GM13977 (cell line): Measurements from ENCODE around the gene PPP1R36.

Source experiments
- DNase-seq: peaks from one replicate; pipeline ENCODE4 v3.0.0; 2012; ENCODE audit warnings: low spot score
- in situ Hi-C: fragments of 300-500 bp; cut with MboI; formaldehyde crosslinking; loops from one replicate; pipeline ENCODE4 v1.12.0; 2022; ENCODE audit warnings: low sequenced_read_pairs, low pct_unique_long_range_greater_than_20kb, mixed read lengths, inconsistent platforms; ENCODE audit not compliant: unreplicated experiment
- TF ChIP-seq, protein P1 (sequence below): IDR thresholded peaks from 2 replicates; pipeline ENCODE4 v1.5.1; 2012; ENCODE audit warnings: mild to moderate bottlenecking, control low read depth; ENCODE audit not compliant: insufficient read depth; ENCODE audit errors: extremely low read depth, missing control alignments

Gene PPP1R36

DNA sequence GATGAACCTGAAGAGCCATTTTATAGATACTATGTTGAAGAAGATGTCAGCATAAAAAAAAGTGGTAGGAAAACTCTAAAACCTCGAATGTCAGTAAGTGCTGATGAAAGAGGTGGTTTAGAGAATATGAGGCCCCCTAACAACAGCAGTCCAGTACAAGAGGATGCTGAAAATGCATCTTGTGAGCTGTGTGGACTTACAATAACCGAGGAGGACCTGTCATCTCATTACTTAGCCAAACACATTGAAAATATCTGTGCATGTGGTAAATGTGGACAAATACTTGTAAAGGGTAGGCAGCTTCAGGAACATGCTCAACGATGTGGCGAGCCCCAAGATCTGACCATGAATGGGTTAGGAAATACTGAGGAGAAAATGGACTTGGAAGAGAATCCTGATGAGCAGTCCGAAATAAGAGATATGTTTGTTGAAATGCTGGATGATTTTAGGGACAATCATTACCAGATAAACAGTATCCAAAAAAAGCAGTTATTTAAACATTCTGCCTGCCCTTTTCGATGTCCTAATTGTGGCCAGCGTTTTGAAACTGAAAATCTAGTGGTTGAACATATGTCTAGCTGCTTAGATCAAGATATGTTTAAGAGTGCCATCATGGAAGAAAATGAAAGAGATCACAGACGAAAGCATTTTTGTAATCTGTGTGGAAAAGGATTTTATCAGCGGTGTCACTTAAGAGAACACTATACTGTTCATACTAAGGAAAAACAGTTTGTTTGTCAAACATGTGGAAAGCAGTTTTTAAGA is 27.0 kb upstream of the PPP1R36 start:
- TF ChIP-seq, protein P1, sequence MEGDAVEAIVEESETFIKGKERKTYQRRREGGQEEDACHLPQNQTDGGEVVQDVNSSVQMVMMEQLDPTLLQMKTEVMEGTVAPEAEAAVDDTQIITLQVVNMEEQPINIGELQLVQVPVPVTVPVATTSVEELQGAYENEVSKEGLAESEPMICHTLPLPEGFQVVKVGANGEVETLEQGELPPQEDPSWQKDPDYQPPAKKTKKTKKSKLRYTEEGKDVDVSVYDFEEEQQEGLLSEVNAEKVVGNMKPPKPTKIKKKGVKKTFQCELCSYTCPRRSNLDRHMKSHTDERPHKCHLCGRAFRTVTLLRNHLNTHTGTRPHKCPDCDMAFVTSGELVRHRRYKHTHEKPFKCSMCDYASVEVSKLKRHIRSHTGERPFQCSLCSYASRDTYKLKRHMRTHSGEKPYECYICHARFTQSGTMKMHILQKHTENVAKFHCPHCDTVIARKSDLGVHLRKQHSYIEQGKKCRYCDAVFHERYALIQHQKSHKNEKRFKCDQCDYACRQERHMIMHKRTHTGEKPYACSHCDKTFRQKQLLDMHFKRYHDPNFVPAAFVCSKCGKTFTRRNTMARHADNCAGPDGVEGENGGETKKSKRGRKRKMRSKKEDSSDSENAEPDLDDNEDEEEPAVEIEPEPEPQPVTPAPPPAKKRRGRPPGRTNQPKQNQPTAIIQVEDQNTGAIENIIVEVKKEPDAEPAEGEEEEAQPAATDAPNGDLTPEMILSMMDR: no peak
- in situ Hi-C loops: no loop called here
- no peak for DNase-seq

DNA sequence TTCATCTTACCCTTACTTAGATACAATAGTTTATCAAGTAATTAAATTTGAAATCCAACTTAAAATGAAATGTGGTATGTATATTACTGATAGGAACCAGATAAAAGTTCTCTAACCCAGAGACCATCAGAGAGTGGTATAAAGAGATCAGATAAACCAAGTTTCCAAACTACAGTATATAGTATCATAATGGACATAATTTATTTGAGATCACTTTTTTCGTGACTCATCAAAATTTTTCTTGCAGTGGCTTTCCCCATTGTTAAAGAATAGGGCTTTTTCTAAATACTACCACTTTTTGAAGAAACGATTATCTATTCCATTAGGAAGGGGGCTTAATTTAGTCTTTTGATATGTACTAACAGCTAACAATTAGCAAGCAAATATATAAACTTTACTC is 24.4 kb upstream of the PPP1R36 start:
- TF ChIP-seq, protein P1: no peak
- no peak for DNase-seq
- in situ Hi-C loops: no loop called here

DNA sequence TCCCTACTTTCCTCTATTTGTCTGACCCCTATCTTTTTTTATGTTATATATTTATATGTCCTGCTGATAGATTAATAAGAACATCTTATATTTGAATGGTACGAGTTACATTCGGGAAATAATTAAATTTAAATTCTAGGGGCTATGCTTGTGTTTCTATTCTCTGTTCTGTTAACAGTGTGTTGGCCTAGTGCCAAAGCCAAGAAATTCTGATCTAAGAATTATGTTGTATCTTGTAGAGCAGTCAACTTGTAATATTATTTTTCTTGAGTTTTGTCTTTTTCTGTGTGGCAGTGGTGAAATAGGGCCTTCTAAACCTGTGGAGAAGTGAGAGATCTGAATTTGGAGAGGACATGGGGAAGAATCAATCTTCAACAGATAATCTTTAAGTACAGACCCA is 18.2 kb upstream of the PPP1R36 start:
- in situ Hi-C loops: no loop called here
- no peak for DNase-seq
- TF ChIP-seq, protein P1: no peak

DNA sequence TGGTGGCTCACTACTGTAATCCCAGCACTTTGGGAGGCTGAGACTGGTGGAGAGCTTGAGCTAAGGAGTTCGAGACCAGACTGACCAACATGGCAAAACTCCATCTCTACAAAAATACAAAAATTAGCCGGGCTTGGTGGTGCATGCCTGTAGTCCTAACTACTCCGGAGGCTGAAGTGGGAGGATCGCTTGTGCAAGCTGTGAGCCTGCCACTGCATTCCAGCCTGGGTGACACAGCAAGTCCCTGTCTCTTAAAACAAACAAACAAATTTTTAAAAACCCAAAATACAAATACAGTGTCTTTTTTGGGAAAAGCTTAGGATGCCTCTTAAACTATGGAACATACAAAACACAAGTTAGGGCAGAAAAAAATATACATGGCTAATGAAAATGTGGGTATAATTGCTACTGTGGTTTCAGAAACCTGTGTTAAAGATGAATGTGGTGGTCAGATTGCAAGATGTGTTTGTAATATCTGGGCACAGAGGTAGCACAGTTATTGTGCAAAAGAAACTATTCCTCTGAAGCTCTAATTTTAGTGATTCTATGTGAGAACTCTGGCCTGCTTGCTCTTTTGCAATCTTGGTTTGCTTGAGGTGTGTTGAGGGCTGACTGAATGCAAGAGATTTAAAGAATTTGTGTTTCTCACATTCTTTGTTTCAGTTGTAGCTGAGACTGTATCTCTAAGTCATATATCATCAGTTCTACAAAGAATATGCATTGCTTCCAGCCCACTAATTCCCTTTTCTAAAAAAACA is 13.1 kb upstream of the PPP1R36 start:
- in situ Hi-C loops: no loop called here
- TF ChIP-seq, protein P1: no peak
- no peak for DNase-seq

DNA sequence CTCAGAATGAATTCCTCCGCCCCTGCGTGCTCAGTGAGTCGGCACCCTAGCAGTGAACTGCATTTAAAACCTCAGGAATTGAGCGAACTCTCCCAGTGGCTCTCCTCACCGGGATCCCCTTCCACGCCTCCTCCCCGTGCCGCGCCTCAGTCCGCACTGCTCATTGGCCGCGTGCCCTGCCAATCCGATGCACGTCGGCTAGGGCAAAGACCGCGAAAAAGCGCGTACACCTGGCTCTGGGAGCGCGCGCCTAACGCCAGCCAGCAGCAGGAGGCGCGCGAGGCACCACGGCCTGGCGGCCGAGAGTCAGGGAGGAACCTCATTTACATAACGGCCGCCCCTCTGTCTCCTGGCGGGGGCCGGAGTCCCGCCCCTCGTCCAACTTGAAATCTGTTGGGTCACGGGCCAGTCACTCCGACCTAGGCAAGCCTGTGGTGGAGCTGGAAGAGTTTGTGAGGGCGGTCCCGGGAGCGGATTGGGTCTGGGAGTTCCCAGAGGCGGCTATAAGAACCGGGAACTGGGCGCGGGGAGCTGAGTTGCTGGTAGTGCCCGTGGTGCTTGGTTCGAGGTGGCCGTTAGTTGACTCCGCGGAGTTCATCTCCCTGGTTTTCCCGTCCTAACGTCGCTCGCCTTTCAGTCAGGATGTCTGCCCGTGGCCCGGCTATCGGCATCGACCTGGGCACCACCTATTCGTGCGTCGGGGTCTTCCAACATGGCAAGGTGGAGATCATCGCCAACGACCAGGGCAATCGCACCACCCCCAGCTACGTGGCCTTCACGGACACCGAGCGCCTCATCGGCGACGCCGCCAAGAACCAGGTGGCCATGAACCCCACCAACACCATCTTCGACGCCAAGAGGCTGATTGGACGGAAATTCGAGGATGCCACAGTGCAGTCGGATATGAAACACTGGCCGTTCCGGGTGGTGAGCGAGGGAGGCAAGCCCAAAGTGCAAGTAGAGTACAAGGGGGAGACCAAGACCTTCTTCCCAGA is 9.3 kb upstream of the PPP1R36 start, which contains the start of gene HSPA2:
Gene HSPA2 (plus strand): TSS at position 534 of the 995 bp plus-strand sequence. CDS start 109 bp downstream, at position 643.
- in situ Hi-C loops: no loop called here
- TF ChIP-seq, protein P1: peak; percentile 69
- DNase-seq: peak; percentile 95
